Stomach (tissue), 4 donors: ENCODE data around the gene GK2.

Experiments used
- CTCF ChIP-seq, 7 experiments: fragments of 450-650 bp in 4 of 7; fragments of 200-600 bp in 3 of 7; sonication (generic) in 3 of 7; IDR thresholded peaks; one replicate each; pipeline ENCODE4 v1.5.1; 2016 to 2019; ENCODE audit warnings: antibody characterized with exemption in 7 of 7, control low read depth in 2 of 7, mild to moderate bottlenecking in 1 of 7
- EP300 ChIP-seq: sonication (generic); formaldehyde crosslinking; IDR thresholded peaks from one replicate; pipeline ENCODE4 v1.6.1; 2017; ENCODE audit warnings: antibody characterized with exemption
- POLR2AphosphoS5 ChIP-seq, 3 donors: sonication (generic); formaldehyde crosslinking; IDR thresholded peaks; one replicate each; pipeline ENCODE4 v1.6.1; 2016; ENCODE audit warnings: antibody characterized with exemption in 3 of 3

- TF ChIP-seq POLR2AphosphoS5 (IDR thresholded peaks at IDR 0.05) (no peak), CTCF (IDR thresholded peaks at IDR 0.05) (no peak), EP300 (no peak)
These were observed 12.2 kb downstream of the GK2 start for GRCh38 chr4:79395841-79396240.
